GM12801 (cell line): ENCODE measurements around the gene RSF1.

Experiments used
- TF ChIP-seq, protein P1 (sequence below): IDR thresholded peaks from one replicate; pipeline ENCODE4 v1.5.1; 2011; ENCODE audit warnings: control low read depth; ENCODE audit not compliant: insufficient read length; ENCODE audit errors: extremely low read depth

Gene RSF1

DNA sequence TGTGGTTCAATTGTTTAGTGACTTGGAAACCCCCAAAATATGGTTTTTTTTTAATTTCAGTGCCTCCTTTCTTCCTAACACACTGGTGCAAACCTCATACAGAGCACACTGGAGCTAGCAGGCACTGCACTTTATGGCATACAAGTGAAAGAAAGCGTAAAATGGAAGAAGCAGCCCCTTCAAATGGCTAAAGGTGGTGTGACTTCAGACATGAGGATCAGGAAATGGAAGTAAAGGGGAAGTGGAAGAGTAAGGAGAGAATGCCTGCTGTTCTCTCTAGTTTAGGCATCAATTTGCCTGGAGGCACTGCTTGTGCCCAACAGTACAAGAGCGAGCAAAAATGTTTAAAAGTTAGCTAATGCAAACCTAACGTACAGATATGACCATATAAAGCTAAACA is 5.7 kb downstream of the RSF1 start:
- TF ChIP-seq, protein P1, sequence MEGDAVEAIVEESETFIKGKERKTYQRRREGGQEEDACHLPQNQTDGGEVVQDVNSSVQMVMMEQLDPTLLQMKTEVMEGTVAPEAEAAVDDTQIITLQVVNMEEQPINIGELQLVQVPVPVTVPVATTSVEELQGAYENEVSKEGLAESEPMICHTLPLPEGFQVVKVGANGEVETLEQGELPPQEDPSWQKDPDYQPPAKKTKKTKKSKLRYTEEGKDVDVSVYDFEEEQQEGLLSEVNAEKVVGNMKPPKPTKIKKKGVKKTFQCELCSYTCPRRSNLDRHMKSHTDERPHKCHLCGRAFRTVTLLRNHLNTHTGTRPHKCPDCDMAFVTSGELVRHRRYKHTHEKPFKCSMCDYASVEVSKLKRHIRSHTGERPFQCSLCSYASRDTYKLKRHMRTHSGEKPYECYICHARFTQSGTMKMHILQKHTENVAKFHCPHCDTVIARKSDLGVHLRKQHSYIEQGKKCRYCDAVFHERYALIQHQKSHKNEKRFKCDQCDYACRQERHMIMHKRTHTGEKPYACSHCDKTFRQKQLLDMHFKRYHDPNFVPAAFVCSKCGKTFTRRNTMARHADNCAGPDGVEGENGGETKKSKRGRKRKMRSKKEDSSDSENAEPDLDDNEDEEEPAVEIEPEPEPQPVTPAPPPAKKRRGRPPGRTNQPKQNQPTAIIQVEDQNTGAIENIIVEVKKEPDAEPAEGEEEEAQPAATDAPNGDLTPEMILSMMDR: no peak

DNA sequence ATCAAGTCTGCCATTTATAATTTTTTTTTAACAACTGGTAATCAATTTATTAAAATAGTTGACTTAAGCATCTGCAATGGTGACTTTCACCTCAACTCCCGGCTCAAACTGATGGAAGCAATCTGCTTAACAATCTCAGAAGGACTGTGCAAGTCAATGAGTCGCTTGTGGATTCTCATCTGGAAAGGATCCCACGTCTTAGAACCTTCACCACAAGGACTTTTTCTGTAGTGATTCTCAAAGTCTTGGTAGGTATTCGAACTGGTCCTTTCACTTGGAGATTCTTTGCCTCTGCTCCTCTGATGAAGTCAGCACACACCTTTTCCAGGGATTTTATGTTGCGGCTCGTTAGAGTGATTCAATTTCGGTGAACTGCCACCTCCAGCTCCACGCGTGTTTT is 7.3 kb downstream of the RSF1 start:
- TF ChIP-seq, protein P1: no peak

GRCh38 chr11:77806993-77807392 is 13.5 kb downstream of the RSF1 start:
- TF ChIP-seq, protein P1: no peak

- TF ChIP-seq, protein P1: no peak
These were observed 14.1 kb downstream of the RSF1 start for GRCh38 chr11:77806415-77806814.

GRCh38 chr11:77801477-77801876 is 19.0 kb downstream of the RSF1 start:
- TF ChIP-seq, protein P1: no peak

DNA sequence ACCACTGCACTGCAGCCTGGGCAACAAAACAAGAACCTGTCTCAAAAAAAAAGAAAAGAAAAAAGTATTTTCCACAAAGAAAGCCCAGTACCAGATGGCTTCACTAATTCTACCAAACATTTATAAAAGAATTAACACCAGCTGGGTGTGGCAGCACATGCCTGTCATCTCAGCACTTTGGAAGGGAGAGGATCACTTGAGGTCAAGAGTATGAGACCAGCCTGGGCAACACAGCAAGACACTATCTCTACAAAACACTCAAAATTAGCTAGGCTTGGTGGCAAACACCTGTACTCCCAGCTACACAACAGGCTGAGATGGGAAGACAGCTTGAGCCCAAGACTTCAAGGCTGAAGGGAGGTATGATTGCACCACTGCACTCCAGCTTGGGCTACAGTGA is 20.1 kb downstream of the RSF1 start:
- TF ChIP-seq, protein P1: no peak

GRCh38 chr11:77799338-77799737 is 21.2 kb downstream of the RSF1 start:
- TF ChIP-seq, protein P1: no peak

DNA sequence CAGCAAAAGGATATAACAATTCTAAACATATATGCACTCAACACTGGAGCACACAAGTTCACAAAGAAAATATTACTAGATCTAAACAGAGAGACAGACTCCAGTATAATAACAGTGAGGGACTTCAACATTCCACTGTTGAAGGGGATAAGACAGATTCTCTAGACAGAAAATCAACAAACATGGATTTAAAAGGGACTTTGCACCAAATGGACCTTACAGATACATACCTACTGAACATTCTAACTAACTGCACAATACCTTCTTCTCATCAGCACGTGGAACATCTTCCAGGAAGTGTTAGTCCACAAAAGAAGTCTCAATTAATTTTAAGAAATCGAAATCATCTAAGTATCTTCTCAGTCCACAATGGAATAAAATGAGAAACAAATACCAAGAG is 26.6 kb downstream of the RSF1 start:
- TF ChIP-seq, protein P1: no peak
